ENCODE measurements around the gene NUDT8. TPM values are rescaled to one million over a fixed set of nuclear protein-coding genes. Genes with fewer than 3 reads are reported as not detected.

NUDT8 gene
- total RNA-seq, 6 experiments from 2014 or later, result 12.7 to 31.4 (median 18.3) TPM

DNA sequence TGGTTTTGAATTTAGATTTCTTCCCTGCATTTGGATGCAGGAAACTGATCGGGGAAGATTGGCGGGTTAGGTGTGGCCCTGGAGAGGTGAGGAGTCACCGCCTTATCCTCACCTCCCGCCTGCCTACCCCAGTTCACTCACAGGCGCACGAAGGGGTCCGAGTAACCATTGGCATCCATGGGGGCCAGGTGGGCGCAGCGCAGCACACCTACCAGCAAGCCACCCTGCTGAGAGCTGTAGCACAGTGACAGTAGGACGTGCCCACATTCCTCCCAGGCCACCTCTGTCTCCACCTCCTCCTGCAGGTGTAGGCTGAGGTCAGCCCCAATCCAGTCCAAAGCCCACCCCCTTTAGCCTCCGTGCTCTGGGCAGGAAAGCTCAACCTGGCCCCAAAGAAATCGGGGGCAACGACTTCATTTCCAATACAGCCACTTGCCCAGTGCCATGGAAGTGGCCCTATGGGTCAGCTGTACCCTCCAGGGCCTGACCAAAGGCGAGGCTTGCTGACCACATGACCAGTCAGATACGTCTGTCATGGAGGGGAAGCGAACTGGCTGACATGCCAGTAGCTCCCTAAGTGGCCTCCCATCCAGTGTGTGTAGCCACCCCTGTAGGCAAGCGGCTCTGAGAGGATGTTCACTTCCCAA is 16.3 kb downstream of the NUDT8 start:
- DNase-seq (peak in 1 of 3 donors; percentile 20), ATAC-seq (no peak)
- intact Hi-C loops (cut with DNase I), result no loop called here
- TF ChIP-seq, protein P1, sequence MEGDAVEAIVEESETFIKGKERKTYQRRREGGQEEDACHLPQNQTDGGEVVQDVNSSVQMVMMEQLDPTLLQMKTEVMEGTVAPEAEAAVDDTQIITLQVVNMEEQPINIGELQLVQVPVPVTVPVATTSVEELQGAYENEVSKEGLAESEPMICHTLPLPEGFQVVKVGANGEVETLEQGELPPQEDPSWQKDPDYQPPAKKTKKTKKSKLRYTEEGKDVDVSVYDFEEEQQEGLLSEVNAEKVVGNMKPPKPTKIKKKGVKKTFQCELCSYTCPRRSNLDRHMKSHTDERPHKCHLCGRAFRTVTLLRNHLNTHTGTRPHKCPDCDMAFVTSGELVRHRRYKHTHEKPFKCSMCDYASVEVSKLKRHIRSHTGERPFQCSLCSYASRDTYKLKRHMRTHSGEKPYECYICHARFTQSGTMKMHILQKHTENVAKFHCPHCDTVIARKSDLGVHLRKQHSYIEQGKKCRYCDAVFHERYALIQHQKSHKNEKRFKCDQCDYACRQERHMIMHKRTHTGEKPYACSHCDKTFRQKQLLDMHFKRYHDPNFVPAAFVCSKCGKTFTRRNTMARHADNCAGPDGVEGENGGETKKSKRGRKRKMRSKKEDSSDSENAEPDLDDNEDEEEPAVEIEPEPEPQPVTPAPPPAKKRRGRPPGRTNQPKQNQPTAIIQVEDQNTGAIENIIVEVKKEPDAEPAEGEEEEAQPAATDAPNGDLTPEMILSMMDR (IDR thresholded peaks at IDR 0.05), result no peak
- Histone ChIP-seq H3K36me3 (peaks cover 0 to 29% (median 6%) of the 10 kb centered on the region in 4 donors), H3K27me3 (no peaks in the 10 kb centered on the region), H3K9me3 (no peaks in the 10 kb centered on the region), H3K27ac (peak overlapping the region in 1 of 3 donors; percentile 33), H3K4me3 (no peak overlapping the region), H3K4me1 (peaks cover 0 to 7% (median 0%) of the 10 kb centered on the region in 4 donors)
- WGBS (ENCODE audit: insufficient coverage, low coverage, low lambda C conversion rate, missing lambda C conversion rate), result 86% methylated on average over 3 of the region's 17 CpGs

DNA sequence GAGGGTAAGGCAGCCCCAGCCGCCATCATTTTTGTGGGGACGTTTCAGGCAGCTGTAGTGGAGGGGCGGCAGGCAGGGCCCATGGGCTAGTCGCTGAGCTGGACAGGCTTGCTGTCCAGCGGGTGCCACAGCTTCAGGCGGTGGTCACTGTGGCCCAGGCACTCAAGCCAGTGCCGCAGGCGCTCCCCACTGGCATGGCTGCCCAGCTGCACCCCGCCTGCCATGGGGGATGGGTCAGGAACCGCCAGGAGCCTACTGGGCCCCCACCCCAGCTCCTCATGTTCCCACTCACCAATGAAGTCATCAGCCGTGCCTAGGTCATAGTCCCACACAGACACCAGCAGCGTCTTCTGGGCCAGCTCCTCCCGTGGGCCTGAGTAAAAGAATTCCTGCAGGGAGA is 17.0 kb downstream of the NUDT8 start:
- H3K9me3 ChIP-seq, result no peaks in the 10 kb centered on the region
- peaks cover 0 to 9% (median 2%) of the 10 kb centered on the region in 4 donors for H3K4me1 ChIP-seq
- WGBS (ENCODE audit: insufficient coverage, low coverage, low lambda C conversion rate, missing lambda C conversion rate), result 73% methylated on average over 2 of the region's 13 CpGs
- no peak overlapping the region for H3K27ac ChIP-seq
- no peak for ATAC-seq
- no peak overlapping the region for H3K4me3 ChIP-seq
- TF ChIP-seq POLR2A (IDR thresholded peaks at IDR 0.05), result no peak
- TF ChIP-seq, protein P1 (IDR thresholded peaks at IDR 0.05), result no peak
- peak in 1 of 3 donors; percentile 16 for DNase-seq
- peaks cover 0 to 29% (median 6%) of the 10 kb centered on the region in 4 donors for H3K36me3 ChIP-seq
- intact Hi-C loops (cut with DNase I), result no loop called here
- no peaks in the 10 kb centered on the region for H3K27me3 ChIP-seq

GRCh38 chr11:67611704-67612587 is 17.8 kb downstream of the NUDT8 start:
- ATAC-seq, result no peak
- peaks cover 0 to 29% (median 6%) of the 10 kb centered on the region in 4 donors for H3K36me3 ChIP-seq
- H3K4me3 ChIP-seq, result no peak overlapping the region
- H3K27me3 ChIP-seq, result no peaks in the 10 kb centered on the region
- H3K27ac ChIP-seq, result no peak overlapping the region
- intact Hi-C loops (cut with DNase I), result no loop called here
- WGBS (ENCODE audit: insufficient coverage, low coverage, low lambda C conversion rate, missing lambda C conversion rate), result 86% methylated on average over 3 of the region's 37 CpGs
- DNase-seq, result peak in 1 of 3 donors; percentile 17
- TF ChIP-seq, protein P1 (IDR thresholded peaks at IDR 0.05), result no peak
- no peak for TF ChIP-seq POLR2A (IDR thresholded peaks at IDR 0.05)
- peaks cover 0 to 10% (median 4%) of the 10 kb centered on the region in 4 donors for H3K4me1 ChIP-seq
- H3K9me3 ChIP-seq, result no peaks in the 10 kb centered on the region

- Histone ChIP-seq H3K27me3 (no peaks in the 10 kb centered on the region), H3K9me3 (no peaks in the 10 kb centered on the region), H3K4me3 (no peak overlapping the region), H3K27ac (no peak overlapping the region), H3K36me3 (peaks cover 0 to 29% (median 6%) of the 10 kb centered on the region in 4 donors), H3K4me1 (peaks cover 0 to 8% (median 4%) of the 10 kb centered on the region in 4 donors)
- intact Hi-C loops (cut with DNase I), result no loop called here
- no CpG with 5 or more reads among the region's 14 CpGs for WGBS (ENCODE audit: insufficient coverage, low coverage, low lambda C conversion rate, missing lambda C conversion rate)
- DNase-seq, result no peak
- ATAC-seq, result no peak
- TF ChIP-seq, protein P1 (IDR thresholded peaks at IDR 0.05), result no peak
- no peak for TF ChIP-seq POLR2A (IDR thresholded peaks at IDR 0.05)
These were observed 18.6 kb downstream of the NUDT8 start for GRCh38 chr11:67611165-67611564.
